Stimulated activated naive CD4-positive, alpha-beta T cell treated with Interleukin-2 at 50 U/mL for 16 hours (primary cell): ENCODE results near the gene SVIL.
"Not testable (repeated sequence)": the region's sequence is repeated elsewhere in the genome, so short reads cannot be mapped to it uniquely, and the experiment has no call there.

Experiments used
- DNase-seq: peaks from one replicate; lab custom pipeline; 2025; lab: John Stamatoyannopoulos, UW

SVIL gene

GRCh38 chr10:29574212-29575097 lies 60.3 kb downstream of the SVIL start:
- not testable (repeated sequence) for DNase-seq

GRCh38 chr10:29570248-29570647 lies 64.5 kb downstream of the SVIL start:
- DNase-seq, result not testable (repeated sequence)

- DNase-seq, result no peak
Observed at GRCh38 chr10:29569795-29570194, 65.0 kb downstream of the SVIL start.

GRCh38 chr10:29567003-29567402 lies 67.8 kb downstream of the SVIL start:
- no peak for DNase-seq

GRCh38 chr10:29566209-29566608 lies 68.6 kb downstream of the SVIL start:
- not testable (repeated sequence) for DNase-seq

GRCh38 chr10:29563420-29564035 lies 71.2 kb downstream of the SVIL start:
- no peak for DNase-seq

- DNase-seq, result not testable (repeated sequence)
Observed at GRCh38 chr10:29563006-29563405, 71.8 kb downstream of the SVIL start.

- DNase-seq, result no peak
Observed at GRCh38 chr10:29559996-29560395, 74.8 kb downstream of the SVIL start.

- DNase-seq, result no peak
Observed at GRCh38 chr10:29557665-29558064, 77.1 kb downstream of the SVIL start.

GRCh38 chr10:29555746-29556481 lies 78.9 kb downstream of the SVIL start:
- DNase-seq, result no peak

- DNase-seq, result no peak
Observed at GRCh38 chr10:29555091-29555745, 79.6 kb downstream of the SVIL start.

GRCh38 chr10:29554660-29555059 lies 80.1 kb downstream of the SVIL start:
- DNase-seq, result no peak

GRCh38 chr10:29553544-29554250 lies 81.1 kb downstream of the SVIL start:
- DNase-seq, result no peak

GRCh38 chr10:29553116-29553515 lies 81.7 kb downstream of the SVIL start:
- DNase-seq, result not testable (repeated sequence)

- DNase-seq, result not testable (repeated sequence)
Observed at GRCh38 chr10:29549493-29549892, 85.3 kb downstream of the SVIL start.

GRCh38 chr10:29546773-29547313 lies 87.9 kb downstream of the SVIL start:
- no peak for DNase-seq

- no peak for DNase-seq
Observed at GRCh38 chr10:29545122-29545521, 89.6 kb downstream of the SVIL start.

GRCh38 chr10:29543715-29544114 lies 91.1 kb downstream of the SVIL start:
- DNase-seq, result no peak

GRCh38 chr10:29542723-29543122 lies 92.0 kb downstream of the SVIL start:
- DNase-seq, result no peak

- no peak for DNase-seq
Observed at GRCh38 chr10:29541422-29542210, 93.2 kb downstream of the SVIL start.
